ENCODE data around the gene HOOK2. TPM values are rescaled to one million over a fixed set of nuclear protein-coding genes. Genes with fewer than 3 reads are reported as not detected.

Gene HOOK2
- total and polyA plus RNA-seq, 2 of the 8 experiments (the other 6 are each of a cell fraction or from before 2014, with no cell fraction given), result 23.8 to 63.2 TPM

GRCh38 chr19:12720296-12720695, 55.1 kb downstream of the HOOK2 start:
- Histone ChIP-seq H3K23me2 (ENCODE audit: low read depth, low read length) (peaks cover 10% of the 10 kb centered on the region), H3K9ac (replicated peaks in 1 of 4; ENCODE audit: extremely low read depth in 1 of 4, low read depth in 3 of 4, low read length in 3 of 4) (peak overlapping the region in 1 of 4 experiments; percentile 75; a peak in 2 of 7 replicates), H2BK120ac (replicated peaks; ENCODE audit: low read depth, low read length) (no peak overlapping the region), H4K91ac (replicated peaks; ENCODE audit: insufficient read length, low read length) (no peak overlapping the region), H3K27me3 (replicated peaks in 1 of 4; ENCODE audit: control insufficient read depth in 3 of 4, extremely low read depth in 1 of 4, insufficient read depth in 3 of 4, low read length in 3 of 4) (no peaks in the 10 kb centered on the region), H3K79me1 (ENCODE audit: low read depth, low read length) (peaks cover 12% of the 10 kb centered on the region; the same call in 1 of the 2 replicates), H3K36me3 (ENCODE audit: control insufficient read depth in 2 of 4, insufficient read depth in 4 of 4, low read length in 3 of 4) (peaks cover 12 to 24% (median 14%) of the 10 kb centered on the region in 4 experiments), H3K14ac (ENCODE audit: insufficient read length) (no peak overlapping the region), H4K5ac (ENCODE audit: insufficient read length, low read depth, low read length) (no peak overlapping the region), H2BK20ac (ENCODE audit: low read length) (no peak overlapping the region), H3K23ac (ENCODE audit: insufficient read length) (no peak overlapping the region), H3K4me1 (replicated peaks in 1 of 4; ENCODE audit: control insufficient read depth in 3 of 4, insufficient read depth in 4 of 4, low read length in 3 of 4) (peaks cover 0 to 6% (median 2%) of the 10 kb centered on the region in 4 experiments; a peak in 4 of 7 replicates), H3K4ac (replicated peaks; ENCODE audit: insufficient read length, low read depth, low read length) (no peak overlapping the region), H3K79me2 (ENCODE audit: control insufficient read depth in 1 of 2, insufficient read depth in 2 of 2, low read length in 2 of 2) (peaks cover 27 to 68% of the 10 kb centered on the region in 2 experiments), H3K9me3 (ENCODE audit: insufficient read depth in 2 of 2, low read depth in 1 of 2, low read length in 1 of 2) (no peaks in the 10 kb centered on the region), H2BK5ac (ENCODE audit: low read depth, low read length) (no peak overlapping the region), H2AK5ac (ENCODE audit: low read depth, low read length) (no peak overlapping the region), H3K4me3 (ENCODE audit: extremely low read depth in 1 of 4, insufficient read depth in 2 of 4, low read depth in 3 of 4, low read length in 4 of 4) (peak overlapping the region; percentile 80 to 93 (median 82); a peak in 6 of 8 replicates), H2BK15ac (ENCODE audit: low read length) (no peak overlapping the region), H3K56ac (replicated peaks; ENCODE audit: insufficient read length, low read depth, low read length) (no peak overlapping the region), H3K4me2 (ENCODE audit: insufficient read depth in 1 of 2, low read depth in 2 of 2, low read length in 2 of 2) (peak overlapping the region; percentile 92 to 98), H2AFZ (ENCODE audit: low read length) (no peak overlapping the region), H2BK12ac (ENCODE audit: low read depth, low read length) (no peak overlapping the region), H3K27ac (ENCODE audit: low read depth, low read length) (no peak overlapping the region), H4K8ac (ENCODE audit: extremely low read depth, insufficient read depth, low read length) (no peak overlapping the region), H4K20me1 (replicated peaks in 1 of 2; ENCODE audit: control insufficient read depth in 1 of 2, insufficient read depth in 2 of 2, low read length in 2 of 2) (peaks cover 12 to 13% of the 10 kb centered on the region in 2 experiments), H3K18ac (ENCODE audit: extremely low read depth, low read length) (no peak overlapping the region)
- no peak for TF ChIP-seq MAFK (IDR thresholded peaks at IDR 0.05; ENCODE audit: low read depth, low read length)
- no peak for TF ChIP-seq TCF12 (IDR thresholded peaks at IDR 0.05; ENCODE audit: low read depth, low read length)
- no peak for TF ChIP-seq EP300 (IDR thresholded peaks at IDR 0.05; ENCODE audit: borderline replicate concordance in 1 of 2, low read depth in 2 of 2, low read length in 2 of 2)
- TF ChIP-seq YY1 (IDR thresholded peaks at IDR 0.05; ENCODE audit: low read depth, low read length), result no peak
- TF ChIP-seq CTCF (IDR thresholded peaks at IDR 0.05; ENCODE audit: control extremely low read depth in 1 of 3, insufficient read depth in 1 of 3, low read depth in 1 of 3, low read length in 3 of 3), result no peak
- TF ChIP-seq POU5F1 (IDR thresholded peaks at IDR 0.05; ENCODE audit: low read depth, low read length), result no peak
- TF ChIP-seq SP4 (IDR thresholded peaks at IDR 0.05; ENCODE audit: low read length), result no peak
- TF ChIP-seq TEAD4 (IDR thresholded peaks at IDR 0.05; ENCODE audit: low read depth, low read length), result no peak
- no peak for TF ChIP-seq BCL11A (IDR thresholded peaks at IDR 0.05; ENCODE audit: low read depth in 2 of 2, low read length in 2 of 2)
- no peak for TF ChIP-seq CEBPB (IDR thresholded peaks at IDR 0.05; ENCODE audit: low read depth, low read length)
- ChIA-PET CTCF (ENCODE audit: partially characterized antibody) (interaction anchor here (1.0 to 1.9 kb wide), 6 partner anchors 12 to 78 kb away, joined by 3 to 6 read pairs (median 5); no protein-coding TSS in a partner anchor), POLR2A (ENCODE audit: partially characterized antibody) (interaction anchor here (0.6 to 12.9 kb wide), 11 partner anchors 11 to 165 kb away, joined by 4 to 258 read pairs (median 35); partner anchors contain the start of genes BEST2, FBXW9, GET3 and JUNB)
- no peak for FAIRE-seq
- 93% methylated on average over 10 of the region's 10 CpGs; no CpG with 5 or more reads in 1 of the 2 experiments for WGBS, 2 experiments (ENCODE audit: extremely low coverage in 1 of 2, insufficient coverage in 1 of 2, insufficient read length in 1 of 2, insufficient replicate concordance in 2 of 2, low coverage in 1 of 2, low lambda C conversion rate in 2 of 2, missing lambda C conversion rate in 1 of 2)
- DNase-seq (ENCODE audit: low read depth in 1 of 2, low spot score in 2 of 2), result no peak
